HG02973 (cell line): ENCODE data around the gene SPSB1.

ENCODE experiments used
- ATAC-seq: cut with Tn5 transposase; IDR thresholded peaks from one replicate; pipeline ENCODE4 v1.9.1; 2021; ENCODE audit warnings: moderate library complexity; ENCODE audit not compliant: unreplicated experiment

The SPSB1 gene

GRCh38 chr1:9416506-9416905 is 123.8 kb downstream of the SPSB1 start:
- ATAC-seq: no peak

- ATAC-seq: no peak
Observed at GRCh38 chr1:9416918-9417500, 124.3 kb downstream of the SPSB1 start.

- ATAC-seq: no peak
Observed at GRCh38 chr1:9417695-9418094, 125.0 kb downstream of the SPSB1 start.

GRCh38 chr1:9418851-9419250 is 126.2 kb downstream of the SPSB1 start:
- ATAC-seq: no peak
